HG02884 (cell line): ENCODE measurements around the gene PPP1R7.

ENCODE experiments used
- ATAC-seq: cut with Tn5 transposase; IDR thresholded peaks from one replicate; pipeline ENCODE4 v1.9.1; 2021; ENCODE audit warnings: mild to moderate bottlenecking, moderate library complexity; ENCODE audit not compliant: unreplicated experiment

The PPP1R7 gene

DNA sequence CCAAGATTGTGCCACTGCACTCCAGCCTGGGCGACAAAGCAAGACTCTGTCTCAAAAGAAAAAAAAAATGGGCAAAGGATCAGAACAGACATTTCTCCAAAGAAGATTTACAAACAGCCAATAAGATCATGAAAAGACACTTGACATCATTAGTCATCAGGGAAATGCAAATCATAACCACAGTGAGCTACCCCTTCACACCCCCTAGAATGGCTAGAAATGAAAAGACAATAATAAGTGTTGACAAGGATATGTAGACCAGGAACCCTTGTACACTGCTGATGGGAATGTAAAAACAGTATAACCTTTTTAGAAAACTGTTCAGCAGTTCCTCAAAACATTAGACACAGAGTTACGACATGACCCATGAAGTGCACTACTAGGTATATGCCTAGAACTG is 29.8 kb upstream of the PPP1R7 start:
- no peak for ATAC-seq

DNA sequence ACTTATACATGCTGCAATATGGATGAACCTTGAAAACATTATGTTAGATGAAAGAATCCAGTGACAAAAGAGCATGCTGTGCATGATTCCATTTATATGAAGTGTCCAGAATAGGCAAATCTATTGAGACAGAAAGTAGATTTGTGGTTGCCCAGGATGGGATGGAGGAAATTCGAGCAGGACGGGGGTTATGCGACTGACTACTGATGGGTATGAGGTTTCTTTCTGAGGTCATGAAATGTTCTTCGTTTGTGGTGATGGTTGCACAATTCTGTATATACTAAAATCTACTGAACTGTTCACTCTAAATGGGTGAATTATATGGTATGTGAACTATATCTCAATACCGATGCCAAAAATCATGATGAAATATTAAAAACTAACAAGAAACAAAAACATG is 29.3 kb upstream of the PPP1R7 start:
- ATAC-seq, result no peak

DNA sequence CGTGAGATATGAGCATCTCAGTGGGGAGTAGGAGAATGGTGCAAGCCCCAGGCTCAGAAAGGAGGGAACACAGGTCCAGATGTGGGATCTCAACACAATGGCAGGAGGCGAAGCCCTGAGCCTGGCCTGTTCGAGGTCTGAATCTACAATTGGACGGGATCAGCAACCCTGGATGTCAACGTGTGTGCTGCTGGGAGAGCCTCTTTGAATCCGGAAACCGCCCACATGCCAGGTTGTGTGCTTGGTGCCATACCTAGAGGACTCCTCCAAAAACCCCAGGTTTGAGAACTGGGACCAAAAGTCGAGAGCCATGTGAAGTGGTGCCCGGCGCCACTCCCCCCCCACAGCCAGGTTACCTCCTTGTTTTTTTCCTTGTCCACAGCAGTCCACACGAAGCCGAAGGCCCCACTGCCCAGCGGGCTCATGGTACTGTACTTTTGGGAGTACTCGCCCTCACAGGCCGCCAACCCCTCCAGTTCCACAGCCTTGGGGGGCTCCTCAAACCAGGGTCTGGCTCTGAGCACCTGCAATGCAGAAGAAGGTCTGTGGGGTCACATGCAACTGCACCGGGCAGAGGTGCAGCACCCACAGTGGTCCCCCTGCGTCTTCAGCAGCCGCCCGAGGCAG is 27.8 kb upstream of the PPP1R7 start:
- ATAC-seq, result no peak

DNA sequence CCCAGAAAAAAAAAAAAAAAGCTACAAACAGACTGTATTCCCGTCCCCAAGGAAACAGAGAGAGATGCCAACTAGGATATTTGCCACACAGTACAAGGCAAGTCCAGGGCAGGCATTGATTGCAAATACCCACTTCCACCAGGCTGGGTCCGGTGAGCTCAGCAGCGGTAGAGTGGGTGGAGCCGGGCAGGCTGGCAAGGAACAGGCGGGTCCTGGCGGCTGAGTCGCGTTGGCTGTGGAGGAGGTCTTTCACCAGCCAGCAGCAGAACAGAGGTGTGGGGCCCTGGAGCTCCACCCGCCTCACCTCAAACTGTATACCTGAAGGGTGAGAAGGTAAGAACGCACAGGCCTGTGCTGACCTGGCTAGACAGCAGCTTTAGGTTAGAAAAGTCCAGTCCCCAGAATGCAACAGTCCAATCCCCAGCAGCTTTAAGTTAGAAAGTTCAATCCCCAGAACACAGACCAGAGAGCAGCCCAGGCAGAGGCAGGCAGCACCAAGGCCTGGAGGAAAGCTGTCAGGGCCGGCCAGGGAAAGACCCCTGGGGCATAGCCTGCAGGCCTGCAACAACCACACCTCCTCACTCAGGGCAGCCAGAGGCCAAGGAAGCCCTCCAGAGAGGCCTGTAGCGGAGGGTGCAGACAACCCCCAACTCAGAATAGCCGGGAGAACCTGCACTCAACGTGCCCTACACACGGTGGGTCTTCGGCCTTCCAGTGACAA is 26.3 kb upstream of the PPP1R7 start:
- no peak for ATAC-seq

DNA sequence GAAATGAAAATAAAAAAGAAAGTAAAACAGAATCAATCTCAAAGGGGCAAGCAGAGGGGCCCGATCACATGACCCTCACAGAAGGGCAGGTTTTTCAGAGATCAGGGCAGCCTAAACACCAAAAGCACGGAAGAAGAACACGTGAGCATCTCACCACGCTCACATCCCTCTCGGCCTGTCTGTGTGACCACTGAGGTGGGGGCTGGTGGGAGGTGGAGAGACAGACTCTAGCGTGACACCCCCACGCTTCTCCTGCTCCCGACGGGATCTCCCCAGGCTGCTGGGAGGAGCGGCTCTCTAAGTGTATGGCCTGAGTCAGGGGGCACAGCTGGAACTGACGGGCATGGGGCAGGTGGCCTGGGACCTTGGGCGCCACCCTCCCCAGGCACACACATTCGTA is 24.6 kb upstream of the PPP1R7 start:
- no peak for ATAC-seq

DNA sequence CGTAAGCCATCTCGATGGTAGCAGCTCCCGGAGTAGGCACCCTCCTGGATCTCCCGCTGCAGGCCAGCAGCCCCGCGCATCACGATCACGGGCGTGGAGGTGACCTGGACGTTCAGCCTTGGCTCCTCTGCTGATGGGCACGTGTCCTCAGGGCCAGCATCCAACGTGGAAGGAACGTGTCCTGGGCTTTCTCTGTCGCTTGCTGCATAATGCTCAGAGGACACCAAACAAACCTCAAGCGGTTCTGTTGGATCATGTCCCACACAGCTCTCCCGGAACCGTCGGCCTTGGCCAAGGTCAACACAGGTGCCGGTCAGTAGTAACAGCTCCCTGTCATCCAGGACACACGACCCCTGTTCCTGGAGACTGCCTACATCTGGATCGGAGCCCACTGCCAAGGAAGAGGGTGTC is 24.1 kb upstream of the PPP1R7 start:
- ATAC-seq, result no peak

DNA sequence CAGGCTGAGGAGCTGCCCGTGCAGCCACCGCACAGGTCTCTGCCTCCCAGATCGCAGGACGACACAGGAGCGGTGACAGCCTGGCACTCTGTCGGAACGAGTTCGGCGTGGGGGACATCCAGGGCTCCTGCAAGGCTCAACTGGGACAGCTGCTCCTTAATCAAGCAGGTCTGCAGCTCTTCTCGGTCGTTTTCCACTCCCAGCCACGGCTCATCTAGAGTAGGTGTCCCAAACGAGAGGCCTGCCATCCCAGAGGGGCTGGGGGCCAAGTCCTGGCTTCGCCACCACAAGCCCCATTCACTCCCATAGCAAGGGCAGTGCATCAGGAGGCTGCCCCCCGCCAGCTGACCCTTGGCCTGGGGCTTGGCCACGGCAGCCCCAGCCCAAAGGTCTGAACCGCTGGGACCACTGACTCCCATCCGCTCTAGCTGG is 23.5 kb upstream of the PPP1R7 start:
- no peak for ATAC-seq

DNA sequence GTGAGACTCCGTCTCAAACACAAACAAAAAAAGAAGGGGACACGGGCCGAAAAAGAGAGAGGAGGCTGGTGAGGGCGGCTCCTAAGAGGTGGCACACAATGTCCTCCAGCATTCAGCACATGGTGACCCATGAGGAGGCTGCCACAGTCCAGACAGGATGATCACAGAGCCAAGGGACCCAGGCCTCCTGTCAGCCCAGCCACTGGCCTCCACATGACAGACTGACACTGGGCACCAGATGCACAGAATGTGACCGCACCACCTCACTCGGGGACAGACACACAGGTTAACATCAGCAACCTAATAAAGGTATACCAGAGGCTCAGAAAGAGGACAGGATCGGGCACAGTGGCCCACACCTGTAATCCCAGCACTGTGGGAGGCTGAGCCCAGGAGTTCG is 22.0 kb upstream of the PPP1R7 start:
- no peak for ATAC-seq

DNA sequence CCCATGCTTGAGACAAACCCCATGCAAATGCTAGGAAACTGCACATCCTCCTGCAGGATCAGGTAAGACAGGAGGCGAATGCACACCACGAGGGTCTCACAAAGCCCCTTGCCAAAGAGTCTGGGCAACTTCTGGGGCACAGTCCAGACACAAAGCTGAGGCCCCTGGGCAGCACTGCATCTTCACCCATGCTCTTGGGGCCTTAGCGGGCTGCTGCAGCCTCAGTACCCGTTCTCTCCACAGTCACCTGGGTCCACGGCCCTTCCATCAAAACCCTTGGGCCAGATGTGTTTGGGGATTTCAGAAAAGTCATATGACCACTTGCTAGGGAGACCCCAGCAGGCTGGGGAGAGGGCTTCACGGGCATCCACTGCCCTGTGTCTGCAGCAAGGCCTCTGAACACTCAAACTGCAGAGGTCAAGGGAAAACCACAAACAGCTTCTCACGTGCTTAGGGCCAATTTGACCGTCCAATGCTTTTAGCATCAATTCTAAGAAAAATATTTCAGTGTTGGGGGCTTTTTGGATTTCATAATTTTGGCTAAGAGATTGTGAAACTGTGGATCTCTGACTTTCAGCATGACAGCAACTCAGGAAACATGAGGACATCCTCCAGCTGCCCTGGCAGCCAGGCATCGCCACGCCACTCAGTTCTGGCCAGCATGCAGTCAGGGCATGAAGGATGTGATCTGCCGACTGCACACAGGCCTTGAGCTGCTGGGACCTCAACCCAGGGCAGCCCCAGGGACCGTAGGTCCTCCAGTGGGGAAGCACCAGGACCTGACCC is 21.0 kb upstream of the PPP1R7 start:
- ATAC-seq, result no peak

DNA sequence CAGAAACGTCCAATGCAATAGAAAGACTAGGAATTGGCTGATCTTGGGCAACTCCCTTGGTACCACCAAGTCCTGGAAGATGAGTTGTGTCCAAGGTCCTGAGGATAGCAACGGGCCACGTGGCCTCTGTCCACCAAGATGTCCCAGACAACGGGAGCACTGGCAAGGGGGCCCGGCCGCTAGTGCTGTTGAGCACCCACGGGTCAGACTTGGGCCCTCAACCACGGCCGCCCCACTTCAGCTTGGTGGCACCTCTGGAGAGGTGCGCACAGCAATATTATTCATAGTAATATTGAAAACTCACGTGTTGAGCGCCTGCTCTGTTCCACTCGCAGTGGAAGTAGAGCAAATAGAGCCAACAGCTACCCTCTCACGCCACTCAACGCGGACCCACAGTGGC is 20.0 kb upstream of the PPP1R7 start:
- ATAC-seq, result no peak

DNA sequence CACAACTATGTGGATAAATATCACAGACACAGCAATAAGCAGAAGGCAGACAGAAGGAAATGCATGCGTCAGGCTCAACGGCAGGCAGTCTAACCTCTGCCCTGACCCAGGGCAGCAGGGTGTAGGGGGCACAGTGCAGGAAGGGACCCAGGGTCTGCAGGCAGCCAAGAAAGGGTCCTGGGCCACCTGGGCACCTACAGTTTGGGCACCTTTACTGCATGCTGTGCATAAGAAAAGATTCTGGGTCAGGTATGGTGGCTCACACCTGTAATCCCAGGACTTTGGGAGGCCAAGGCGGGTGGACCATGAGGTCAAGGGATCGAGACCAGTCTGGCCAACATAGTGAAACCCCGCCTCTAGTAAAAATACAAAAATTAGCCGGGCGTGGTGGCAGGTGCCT is 18.7 kb upstream of the PPP1R7 start:
- ATAC-seq, result no peak

DNA sequence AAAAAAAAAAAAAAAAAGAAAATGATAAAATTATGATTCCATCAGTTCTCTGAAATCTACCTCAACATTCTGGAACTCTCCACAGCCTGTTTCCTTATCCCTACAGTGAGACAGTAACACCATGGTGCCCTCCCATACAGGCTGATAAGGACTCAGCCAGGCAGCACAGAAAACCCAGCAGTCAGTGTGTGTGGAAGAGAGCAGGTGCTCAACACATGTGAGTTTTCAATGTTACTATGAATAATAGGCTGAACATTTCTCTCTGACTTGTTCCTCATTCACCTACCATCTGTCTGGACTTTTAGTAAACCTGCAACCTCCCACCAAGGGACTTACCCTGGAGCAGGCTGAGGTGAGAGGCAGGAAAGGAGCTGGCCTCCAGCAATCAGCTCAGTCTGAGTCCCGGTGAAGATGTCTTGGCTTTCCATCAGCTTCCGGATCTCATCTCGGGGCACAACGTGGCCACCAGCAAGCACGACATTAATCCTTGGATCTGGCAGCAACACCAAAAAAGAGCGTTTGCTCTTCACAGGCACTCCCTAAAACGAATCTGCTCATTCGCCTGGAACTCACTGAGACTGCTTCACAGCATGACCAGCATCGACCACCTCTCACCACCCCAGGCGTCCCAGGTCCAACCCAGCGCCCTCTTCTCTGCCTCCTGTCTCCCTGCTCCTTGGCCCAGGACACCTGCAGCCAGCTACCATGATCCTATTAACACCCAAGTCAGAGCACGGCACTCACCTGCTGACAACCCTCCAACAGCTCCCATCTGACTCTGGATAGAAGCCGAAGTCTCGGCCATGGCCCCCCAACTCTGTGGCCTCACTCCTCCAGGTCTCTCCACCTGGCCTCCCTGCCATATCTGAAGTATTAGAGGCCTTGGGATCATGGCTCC is 17.5 kb upstream of the PPP1R7 start:
- no peak for ATAC-seq

DNA sequence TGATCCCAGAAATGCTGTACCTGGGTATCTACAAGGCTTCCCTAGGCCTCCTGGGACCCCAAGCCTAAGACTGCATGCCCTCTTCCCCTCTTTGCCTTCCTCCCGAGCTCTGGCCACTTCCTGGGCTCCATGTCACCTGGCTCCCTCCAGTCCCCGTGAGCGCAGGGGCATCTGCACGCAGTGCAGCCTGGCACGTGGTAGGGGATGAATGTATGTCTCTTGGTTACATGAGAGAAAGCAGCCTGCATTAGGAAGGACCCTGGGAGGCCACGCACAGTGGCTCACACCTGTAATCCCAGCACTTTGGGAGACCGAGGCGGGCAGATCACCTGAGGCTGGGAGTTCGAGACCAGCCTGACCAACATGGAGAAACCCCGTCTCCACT is 16.8 kb upstream of the PPP1R7 start:
- ATAC-seq, result no peak

DNA sequence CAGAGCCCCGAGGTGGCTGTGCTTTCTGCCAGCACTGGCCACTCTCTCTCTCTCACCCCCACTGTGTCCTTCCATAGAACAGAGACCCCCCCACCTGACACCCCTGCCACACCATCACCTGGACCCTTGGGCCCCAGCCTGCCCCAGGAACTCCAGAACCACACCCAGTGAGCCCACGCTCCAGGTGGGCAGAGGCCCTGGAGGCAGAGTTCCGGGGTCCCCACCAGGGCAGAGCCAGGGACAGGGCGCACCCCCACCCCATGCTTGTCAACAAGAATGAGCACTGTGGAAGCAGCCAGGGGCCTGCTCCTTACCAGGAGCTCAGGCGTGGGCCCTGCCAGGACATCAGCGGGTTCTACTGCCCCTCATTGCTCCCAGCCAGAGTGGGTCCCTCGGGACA is 15.6 kb upstream of the PPP1R7 start:
- ATAC-seq, result no peak

DNA sequence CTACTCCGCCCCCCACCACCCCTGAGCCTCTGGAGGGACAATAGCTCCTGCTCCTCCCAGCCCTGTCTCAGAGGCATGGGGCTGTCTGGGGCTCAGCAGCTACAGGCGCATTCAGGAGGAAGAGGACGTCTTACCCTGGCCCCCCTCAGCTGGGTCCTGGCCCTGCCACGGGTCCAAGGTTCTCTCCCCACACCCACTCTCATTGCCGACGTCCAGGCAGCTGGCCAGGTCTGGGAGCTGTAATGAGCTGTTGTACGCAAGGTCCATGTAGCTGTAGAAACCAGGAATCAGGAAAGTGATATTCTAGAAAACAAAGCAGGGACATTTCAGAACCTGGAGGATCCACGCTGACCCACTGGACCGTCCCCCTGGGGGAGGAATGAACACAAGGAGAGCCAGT is 14.5 kb upstream of the PPP1R7 start:
- no peak for ATAC-seq

DNA sequence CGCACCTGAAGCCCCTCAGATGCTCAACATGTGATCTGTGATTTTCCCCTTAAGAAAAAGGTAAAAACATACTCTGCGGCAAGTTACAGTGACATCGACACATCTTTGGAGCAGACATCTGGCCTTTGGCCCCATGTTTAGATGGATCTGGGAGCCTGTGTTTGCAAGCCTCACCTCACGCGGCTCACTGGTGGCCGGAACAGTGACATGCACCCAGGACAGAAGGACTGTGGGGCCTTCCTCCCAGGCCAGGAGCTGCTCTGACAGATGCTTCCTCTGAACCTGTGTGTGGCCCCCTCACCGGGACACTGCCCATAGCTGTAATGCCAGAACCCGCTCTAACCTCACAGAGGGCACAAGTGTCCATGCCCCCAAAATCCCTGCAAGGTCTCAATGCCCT is 14.1 kb upstream of the PPP1R7 start:
- no peak for ATAC-seq

DNA sequence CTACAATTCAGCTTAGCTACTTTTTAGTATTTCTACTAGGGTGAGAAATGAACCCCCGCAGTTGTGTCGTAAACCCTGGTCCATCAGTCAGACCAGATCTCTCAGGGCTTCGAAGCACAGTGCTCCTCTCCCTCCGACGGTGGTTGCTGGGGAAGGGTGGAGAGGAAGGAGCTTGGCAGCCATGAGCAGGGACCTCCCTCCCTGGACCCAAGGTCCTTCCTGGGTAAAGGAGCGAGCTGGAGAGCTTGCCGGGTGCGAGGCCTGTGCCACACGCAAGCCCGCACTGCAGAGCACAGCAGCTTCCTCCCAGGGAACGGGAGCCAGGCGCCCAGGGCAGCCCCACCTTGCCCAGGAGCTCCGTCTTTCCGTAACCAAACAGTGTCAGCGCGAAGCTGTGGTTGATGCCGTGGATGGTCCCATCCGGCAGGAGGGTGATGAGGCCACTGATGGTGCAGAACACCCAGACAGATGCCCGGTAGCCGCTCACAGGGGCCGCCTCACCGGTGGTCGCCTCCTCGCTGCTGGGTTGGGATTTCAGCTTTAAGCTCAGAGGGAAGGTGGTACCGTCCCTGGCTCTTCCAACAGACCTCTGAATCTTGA is 13.5 kb upstream of the PPP1R7 start:
- ATAC-seq, result no peak

DNA sequence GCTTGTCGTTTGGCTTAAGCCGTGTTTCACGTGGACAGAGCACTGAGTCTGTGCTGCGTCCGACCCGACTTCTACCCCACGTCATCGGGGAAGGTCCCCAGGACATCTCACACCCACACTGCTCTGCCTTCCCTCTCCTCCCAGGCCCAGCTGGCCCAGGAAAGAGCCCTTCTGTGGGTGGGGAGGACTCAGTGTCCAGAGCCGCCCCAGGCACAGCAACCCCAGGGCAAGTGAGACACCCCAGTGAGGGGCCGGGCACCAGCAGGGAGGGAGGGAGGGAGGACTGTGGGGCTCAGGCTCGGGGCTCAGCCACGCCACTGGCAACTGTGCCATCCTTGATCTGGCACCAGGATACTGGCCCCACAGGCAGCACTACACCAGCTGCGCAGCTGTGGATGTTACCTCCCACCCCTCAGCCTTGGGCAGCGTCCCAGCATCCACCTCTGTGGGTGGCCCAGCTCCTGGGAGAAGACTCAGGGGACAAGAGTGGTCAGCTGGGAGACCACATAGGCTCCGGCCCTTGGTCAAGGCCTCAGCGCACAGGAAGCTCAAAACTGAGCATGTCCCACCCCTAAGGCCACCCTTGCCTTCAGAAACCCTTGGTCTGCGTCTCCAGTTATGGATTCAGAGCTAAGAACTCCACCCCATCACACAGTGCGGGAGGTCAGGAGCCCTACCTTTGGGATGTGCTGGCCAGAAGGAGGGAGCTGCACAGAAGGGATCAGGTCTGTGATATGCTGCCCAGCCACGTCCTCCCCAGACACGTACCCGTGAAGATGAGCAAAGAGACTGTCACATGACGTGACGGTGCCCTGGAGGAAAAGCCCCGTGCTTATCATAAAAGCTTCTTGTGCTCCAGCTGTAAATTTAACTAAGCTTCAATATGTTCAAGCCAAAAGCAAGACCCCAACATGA is 12.7 kb upstream of the PPP1R7 start:
- ATAC-seq, result no peak

DNA sequence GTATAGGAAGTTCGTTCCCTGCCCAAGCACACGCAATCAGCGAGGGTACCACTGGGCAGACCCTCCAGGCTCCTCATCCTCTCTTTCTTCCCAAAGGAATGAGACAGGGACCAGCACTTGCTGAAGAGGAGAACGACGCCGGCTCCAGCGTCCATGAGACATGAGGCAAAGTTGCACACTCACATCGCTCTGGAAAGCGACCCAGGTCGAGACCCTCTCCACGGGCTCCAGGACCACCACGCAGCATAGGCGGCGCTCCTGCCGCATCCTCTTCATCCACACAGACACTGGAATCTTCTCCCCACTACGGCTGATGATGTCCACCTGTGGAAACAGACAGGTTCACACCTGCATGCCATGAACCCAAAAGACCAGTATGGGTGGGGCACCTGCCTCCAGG is 11.8 kb upstream of the PPP1R7 start:
- ATAC-seq, result no peak
